ENCODE data around the gene ENPP3.
"Not testable (repeated sequence)": the region's sequence is repeated elsewhere in the genome, so short reads cannot be mapped to it uniquely, and the experiment has no call there.

ENPP3 gene

GRCh38 chr6:131683479-131683878 lies 46.4 kb downstream of the ENPP3 start:
- no peak overlapping the region for H3K9ac ChIP-seq (ENCODE audit: low read depth, low read length)
- no peaks in the 10 kb centered on the region for H3K9me3 ChIP-seq (ENCODE audit: control insufficient read depth, insufficient read depth, low read length)
- peaks cover 7% of the 10 kb centered on the region; the same call in 1 of the 2 replicates for H3K4me1 ChIP-seq (ENCODE audit: insufficient read depth, low read length)
- H3K36me3 ChIP-seq (ENCODE audit: insufficient read depth, low read length) = no peaks in the 10 kb centered on the region

- no peak overlapping the region for H3K9ac ChIP-seq (ENCODE audit: low read depth, low read length)
- H3K9me3 ChIP-seq (ENCODE audit: control insufficient read depth, insufficient read depth, low read length) = no peaks in the 10 kb centered on the region
- peaks cover 10% of the 10 kb centered on the region; the same call in 1 of the 2 replicates for H3K4me1 ChIP-seq (ENCODE audit: insufficient read depth, low read length)
- no peaks in the 10 kb centered on the region; the same call in 1 of the 2 replicates for H3K36me3 ChIP-seq (ENCODE audit: insufficient read depth, low read length)
Observed at GRCh38 chr6:131685266-131685780, 48.2 kb downstream of the ENPP3 start.

- Histone ChIP-seq H3K9me3 (ENCODE audit: control insufficient read depth, insufficient read depth, low read length) (no peaks in the 10 kb centered on the region), H3K9ac (ENCODE audit: low read depth, low read length) (no peak overlapping the region), H3K36me3 (ENCODE audit: insufficient read depth, low read length) (no peaks in the 10 kb centered on the region; the same call in 1 of the 2 replicates), H3K4me1 (ENCODE audit: insufficient read depth, low read length) (peaks cover 10% of the 10 kb centered on the region; the same call in 1 of the 2 replicates)
Observed at GRCh38 chr6:131687022-131687421, 49.9 kb downstream of the ENPP3 start.

GRCh38 chr6:131688286-131688685 lies 51.2 kb downstream of the ENPP3 start:
- Histone ChIP-seq H3K4me1 (ENCODE audit: insufficient read depth, low read length) (peaks cover 10% of the 10 kb centered on the region; the same call in 1 of the 2 replicates), H3K36me3 (ENCODE audit: insufficient read depth, low read length) (no peaks in the 10 kb centered on the region; the same call in 1 of the 2 replicates), H3K9me3 (ENCODE audit: control insufficient read depth, insufficient read depth, low read length) (no peaks in the 10 kb centered on the region), H3K9ac (ENCODE audit: low read depth, low read length) (no peak overlapping the region)

- Histone ChIP-seq H3K9ac (ENCODE audit: low read depth, low read length) (no peak overlapping the region), H3K36me3 (ENCODE audit: insufficient read depth, low read length) (no peaks in the 10 kb centered on the region; the same call in 1 of the 2 replicates), H3K9me3 (ENCODE audit: control insufficient read depth, insufficient read depth, low read length) (no peaks in the 10 kb centered on the region), H3K4me1 (ENCODE audit: insufficient read depth, low read length) (peaks cover 20% of the 10 kb centered on the region; the same call in 1 of the 2 replicates)
Observed at GRCh38 chr6:131692031-131692430, 54.9 kb downstream of the ENPP3 start.

GRCh38 chr6:131692589-131692988 lies 55.5 kb downstream of the ENPP3 start:
- Histone ChIP-seq H3K9ac (ENCODE audit: low read depth, low read length) (no peak overlapping the region), H3K9me3 (ENCODE audit: control insufficient read depth, insufficient read depth, low read length) (no peaks in the 10 kb centered on the region), H3K36me3 (ENCODE audit: insufficient read depth, low read length) (no peaks in the 10 kb centered on the region; the same call in 1 of the 2 replicates), H3K4me1 (ENCODE audit: insufficient read depth, low read length) (peaks cover 20% of the 10 kb centered on the region; the same call in 1 of the 2 replicates)

GRCh38 chr6:131693384-131693783 lies 56.3 kb downstream of the ENPP3 start:
- H3K9me3 ChIP-seq (ENCODE audit: control insufficient read depth, insufficient read depth, low read length) = no peaks in the 10 kb centered on the region
- peaks cover 15% of the 10 kb centered on the region; the same call in 1 of the 2 replicates for H3K4me1 ChIP-seq (ENCODE audit: insufficient read depth, low read length)
- H3K36me3 ChIP-seq (ENCODE audit: insufficient read depth, low read length) = no peaks in the 10 kb centered on the region; the same call in 1 of the 2 replicates
- H3K9ac ChIP-seq (ENCODE audit: low read depth, low read length) = no peak overlapping the region

GRCh38 chr6:131694832-131695426 lies 57.8 kb downstream of the ENPP3 start:
- no peaks in the 10 kb centered on the region for H3K9me3 ChIP-seq (ENCODE audit: control insufficient read depth, insufficient read depth, low read length)
- no peaks in the 10 kb centered on the region for H3K36me3 ChIP-seq (ENCODE audit: insufficient read depth, low read length)
- H3K4me1 ChIP-seq (ENCODE audit: insufficient read depth, low read length) = peaks cover 9% of the 10 kb centered on the region; the same call in 1 of the 2 replicates
- H3K9ac ChIP-seq (ENCODE audit: low read depth, low read length) = no peak overlapping the region

GRCh38 chr6:131696956-131697355 lies 59.9 kb downstream of the ENPP3 start:
- Histone ChIP-seq H3K9me3 (ENCODE audit: control insufficient read depth, insufficient read depth, low read length) (no peaks in the 10 kb centered on the region), H3K9ac (ENCODE audit: low read depth, low read length) (no peak overlapping the region), H3K36me3 (ENCODE audit: insufficient read depth, low read length) (no peaks in the 10 kb centered on the region), H3K4me1 (ENCODE audit: insufficient read depth, low read length) (peaks cover 9% of the 10 kb centered on the region; the same call in 1 of the 2 replicates)

GRCh38 chr6:131700851-131701250 lies 63.7 kb downstream of the ENPP3 start:
- H3K9me3 ChIP-seq (ENCODE audit: control insufficient read depth, insufficient read depth, low read length); H3K36me3 ChIP-seq (ENCODE audit: insufficient read depth, low read length); H3K4me1 ChIP-seq (ENCODE audit: insufficient read depth, low read length); H3K9ac ChIP-seq (ENCODE audit: low read depth, low read length): not testable (repeated sequence)

- not testable (repeated sequence) for H3K36me3 ChIP-seq (ENCODE audit: insufficient read depth, low read length); H3K9ac ChIP-seq (ENCODE audit: low read depth, low read length); H3K9me3 ChIP-seq (ENCODE audit: control insufficient read depth, insufficient read depth, low read length); H3K4me1 ChIP-seq (ENCODE audit: insufficient read depth, low read length)
Observed at GRCh38 chr6:131703905-131704304, 66.8 kb downstream of the ENPP3 start.

- not testable (repeated sequence) for H3K36me3 ChIP-seq (ENCODE audit: insufficient read depth, low read length); H3K9ac ChIP-seq (ENCODE audit: low read depth, low read length); H3K4me1 ChIP-seq (ENCODE audit: insufficient read depth, low read length); H3K9me3 ChIP-seq (ENCODE audit: control insufficient read depth, insufficient read depth, low read length)
Observed at GRCh38 chr6:131710917-131711316, 73.8 kb downstream of the ENPP3 start, which contains the start of gene CTAGE9. Gene CTAGE9 (minus strand): TSS chr6:131711017. CDS start chr6:131711017, 0 bp downstream.

- not testable (repeated sequence) for H3K4me1 ChIP-seq (ENCODE audit: insufficient read depth, low read length); H3K9me3 ChIP-seq (ENCODE audit: control insufficient read depth, insufficient read depth, low read length); H3K36me3 ChIP-seq (ENCODE audit: insufficient read depth, low read length); H3K9ac ChIP-seq (ENCODE audit: low read depth, low read length)
Observed at GRCh38 chr6:131715567-131715966, 78.5 kb downstream of the ENPP3 start.

- Histone ChIP-seq H3K9ac (ENCODE audit: low read depth, low read length) (no peak overlapping the region), H3K4me1 (ENCODE audit: insufficient read depth, low read length) (no peaks in the 10 kb centered on the region), H3K36me3 (ENCODE audit: insufficient read depth, low read length) (no peaks in the 10 kb centered on the region), H3K9me3 (ENCODE audit: control insufficient read depth, insufficient read depth, low read length) (no peaks in the 10 kb centered on the region)
Observed at GRCh38 chr6:131717836-131718542, 80.9 kb downstream of the ENPP3 start.

- no peaks in the 10 kb centered on the region for H3K9me3 ChIP-seq (ENCODE audit: control insufficient read depth, insufficient read depth, low read length)
- H3K36me3 ChIP-seq (ENCODE audit: insufficient read depth, low read length) = no peaks in the 10 kb centered on the region
- no peaks in the 10 kb centered on the region for H3K4me1 ChIP-seq (ENCODE audit: insufficient read depth, low read length)
- no peak overlapping the region for H3K9ac ChIP-seq (ENCODE audit: low read depth, low read length)
Observed at GRCh38 chr6:131721161-131721560, 84.1 kb downstream of the ENPP3 start.
